Smooth muscle cell (in vitro differentiated cells): Measurements from ENCODE around the gene ZNF83. TPM values are rescaled to one million over a fixed set of nuclear protein-coding genes. Genes with fewer than 3 reads are reported as not detected.
"Not testable (repeated sequence)": the region's sequence is repeated elsewhere in the genome, so short reads cannot be mapped to it uniquely, and the experiment has no call there.

Experiments
- DNase-seq: peaks from one replicate; lab custom pipeline; 2025; ENCODE audit not compliant: unreplicated experiment; lab: John Stamatoyannopoulos, UW
- H2AFZ ChIP-seq: fragments of 200-600 bp; sonication (generic); 2 replicates; pipeline ENCODE4 v1.6.0; 2016; ENCODE audit warnings: antibody characterized with exemption, low read depth, mild to moderate bottlenecking
- H3F3A ChIP-seq: fragments of 200-600 bp; sonication (generic); 2 replicates; pipeline ENCODE4 v1.6.0; 2017; ENCODE audit warnings: antibody characterized with exemption, low read depth
- H3K27ac ChIP-seq: fragments of 200-600 bp; sonication (generic); 2 replicates; pipeline ENCODE4 v1.5.1; 2016; ENCODE audit warnings: low read depth, mild to moderate bottlenecking
- H3K27me3 ChIP-seq: fragments of 200-600 bp; sonication (generic); 2 replicates; pipeline ENCODE4 v1.6.1; 2016; ENCODE audit warnings: low read depth, mild to moderate bottlenecking
- H3K36me3 ChIP-seq: fragments of 200-600 bp; sonication (generic); 2 replicates; pipeline ENCODE4 v1.5.1; 2016; ENCODE audit warnings: low read depth
- H3K4me1 ChIP-seq: fragments of 200-600 bp; sonication (generic); 2 replicates; pipeline ENCODE4 v1.5.1; 2016; ENCODE audit warnings: low read depth
- H3K4me2 ChIP-seq: fragments of 200-600 bp; sonication (generic); 2 replicates; pipeline ENCODE4 v1.6.0; 2016; ENCODE audit warnings: mild to moderate bottlenecking
- H3K4me3 ChIP-seq: fragments of 200-600 bp; sonication (generic); 2 replicates; pipeline ENCODE4 v1.5.1; 2016; ENCODE audit warnings: mild to moderate bottlenecking
- H3K79me2 ChIP-seq: fragments of 200-600 bp; sonication (generic); 2 replicates; pipeline ENCODE4 v1.6.0; 2016; ENCODE audit warnings: low read depth, mild to moderate bottlenecking
- H3K9ac ChIP-seq: fragments of 200-600 bp; sonication (generic); 2 replicates; pipeline ENCODE4 v1.6.0; 2016; ENCODE audit warnings: low read depth
- H3K9me3 ChIP-seq: fragments of 200-600 bp; sonication (generic); replicated peaks from 2 replicates; pipeline ENCODE4 v1.5.1; 2016; ENCODE audit warnings: low read depth
- H4K20me1 ChIP-seq: fragments of 200-600 bp; sonication (generic); 2 replicates; pipeline ENCODE4 v1.6.0; 2016; ENCODE audit warnings: low read depth
- WGBS: methylation state at CpG from one replicate; pipeline ENCODE4 v1.1.7; 2016; ENCODE audit warnings: low lambda C conversion rate; 5-methylcytosine and 5-hydroxymethylcytosine counted together
- polyA plus RNA-seq: library from polyadenylated mRNA; unstranded; fragments of >200 nt; fragmentation: Nextera tagmentation; extraction: Ambion mirVana; gene quantifications from 2 replicates; pipeline ENCODE4 v1.2.1, GENCODE V29; 2016
- total RNA-seq: library from RNA; depleted of rRNA; stranded (reverse); fragments of >200 nt; gene quantifications from 2 replicates; pipeline ENCODE4 v1.2.3, GENCODE V29; 2014
- TF ChIP-seq, protein P1 (sequence below): fragments of 200-600 bp; sonication (generic); IDR thresholded peaks from 2 replicates; pipeline ENCODE4 v1.5.1; 2017; ENCODE audit warnings: borderline replicate concordance, mild to moderate bottlenecking, antibody characterized with exemption; ENCODE audit not compliant: insufficient read depth, poor library complexity, severe bottlenecking

ZNF83 gene
- total and polyA plus RNA-seq, 2 experiments from 2014 or later: 20.6 to 60.0 TPM

DNA sequence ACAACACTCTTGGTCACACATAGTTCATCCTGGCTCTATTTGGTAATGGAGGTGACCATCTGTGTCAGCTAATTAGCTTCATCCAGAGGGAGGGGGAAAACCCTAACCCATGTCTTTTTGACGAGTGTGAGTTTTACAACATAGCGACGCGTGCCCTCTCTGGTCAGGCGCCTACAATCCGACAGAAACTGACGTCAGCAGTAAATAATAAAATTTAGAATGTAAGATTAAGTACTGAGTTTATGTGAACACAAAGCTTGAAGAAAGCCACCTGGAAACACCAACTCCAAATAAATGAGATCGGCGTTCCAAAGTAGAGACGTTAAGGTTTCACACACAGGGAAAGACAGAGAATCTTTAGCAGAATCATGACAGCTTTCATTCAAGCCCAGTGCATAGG, 1.8 kb upstream of the ZNF83 start:
- TF ChIP-seq, protein P1, sequence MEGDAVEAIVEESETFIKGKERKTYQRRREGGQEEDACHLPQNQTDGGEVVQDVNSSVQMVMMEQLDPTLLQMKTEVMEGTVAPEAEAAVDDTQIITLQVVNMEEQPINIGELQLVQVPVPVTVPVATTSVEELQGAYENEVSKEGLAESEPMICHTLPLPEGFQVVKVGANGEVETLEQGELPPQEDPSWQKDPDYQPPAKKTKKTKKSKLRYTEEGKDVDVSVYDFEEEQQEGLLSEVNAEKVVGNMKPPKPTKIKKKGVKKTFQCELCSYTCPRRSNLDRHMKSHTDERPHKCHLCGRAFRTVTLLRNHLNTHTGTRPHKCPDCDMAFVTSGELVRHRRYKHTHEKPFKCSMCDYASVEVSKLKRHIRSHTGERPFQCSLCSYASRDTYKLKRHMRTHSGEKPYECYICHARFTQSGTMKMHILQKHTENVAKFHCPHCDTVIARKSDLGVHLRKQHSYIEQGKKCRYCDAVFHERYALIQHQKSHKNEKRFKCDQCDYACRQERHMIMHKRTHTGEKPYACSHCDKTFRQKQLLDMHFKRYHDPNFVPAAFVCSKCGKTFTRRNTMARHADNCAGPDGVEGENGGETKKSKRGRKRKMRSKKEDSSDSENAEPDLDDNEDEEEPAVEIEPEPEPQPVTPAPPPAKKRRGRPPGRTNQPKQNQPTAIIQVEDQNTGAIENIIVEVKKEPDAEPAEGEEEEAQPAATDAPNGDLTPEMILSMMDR: no peak
- Histone ChIP-seq H3K9me3 (no peaks in the 10 kb centered on the region), H3K4me3 (no peak overlapping the region), H2AFZ (no peak overlapping the region), H3K27ac (no peak overlapping the region), H3K36me3 (no peaks in the 10 kb centered on the region), H3K9ac (no peak overlapping the region), H3F3A (peaks cover 10% of the 10 kb centered on the region), H3K4me1 (no peaks in the 10 kb centered on the region), H3K27me3 (no peaks in the 10 kb centered on the region), H3K79me2 (peaks cover 4% of the 10 kb centered on the region), H3K4me2 (no peak overlapping the region), H4K20me1 (no peaks in the 10 kb centered on the region)
- DNase-seq: no peak
- WGBS: 96% methylated on average over 10 of the region's 10 CpGs

DNA sequence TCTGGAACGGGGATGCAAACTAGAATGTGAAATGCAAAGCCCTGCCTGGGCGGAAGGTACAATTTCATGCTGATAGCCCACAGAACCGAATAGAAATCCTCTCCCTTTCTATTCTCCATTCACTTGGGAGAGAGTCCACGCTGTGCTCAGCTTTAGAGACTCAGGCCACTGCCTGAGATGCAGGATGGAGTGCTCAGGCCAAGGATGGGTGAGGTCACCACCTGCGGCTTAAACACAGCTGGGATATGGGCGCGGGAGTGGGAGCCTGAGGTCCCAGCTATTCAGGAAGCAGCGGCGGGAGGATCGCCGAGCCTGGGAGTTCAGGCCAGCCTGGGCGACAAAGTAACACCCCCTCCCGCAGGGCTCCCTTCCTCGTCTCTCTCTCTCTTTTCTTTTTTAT, 446 bp upstream of the ZNF83 start:
- Histone ChIP-seq H2AFZ (no peak overlapping the region), H3K27ac (peak overlapping the region; percentile 99), H3K36me3 (no peaks in the 10 kb centered on the region), H3K9ac (peak overlapping the region; percentile 2), H3F3A (peaks cover 10% of the 10 kb centered on the region), H3K4me2 (peak overlapping the region; percentile 96), H4K20me1 (no peaks in the 10 kb centered on the region), H3K4me3 (peak overlapping the region; percentile 92), H3K9me3 (no peaks in the 10 kb centered on the region), H3K4me1 (no peaks in the 10 kb centered on the region), H3K27me3 (no peaks in the 10 kb centered on the region), H3K79me2 (peaks cover 7% of the 10 kb centered on the region)
- TF ChIP-seq, protein P1: no peak
- DNase-seq: no peak
- WGBS: 15% methylated on average over 14 of the region's 14 CpGs

DNA sequence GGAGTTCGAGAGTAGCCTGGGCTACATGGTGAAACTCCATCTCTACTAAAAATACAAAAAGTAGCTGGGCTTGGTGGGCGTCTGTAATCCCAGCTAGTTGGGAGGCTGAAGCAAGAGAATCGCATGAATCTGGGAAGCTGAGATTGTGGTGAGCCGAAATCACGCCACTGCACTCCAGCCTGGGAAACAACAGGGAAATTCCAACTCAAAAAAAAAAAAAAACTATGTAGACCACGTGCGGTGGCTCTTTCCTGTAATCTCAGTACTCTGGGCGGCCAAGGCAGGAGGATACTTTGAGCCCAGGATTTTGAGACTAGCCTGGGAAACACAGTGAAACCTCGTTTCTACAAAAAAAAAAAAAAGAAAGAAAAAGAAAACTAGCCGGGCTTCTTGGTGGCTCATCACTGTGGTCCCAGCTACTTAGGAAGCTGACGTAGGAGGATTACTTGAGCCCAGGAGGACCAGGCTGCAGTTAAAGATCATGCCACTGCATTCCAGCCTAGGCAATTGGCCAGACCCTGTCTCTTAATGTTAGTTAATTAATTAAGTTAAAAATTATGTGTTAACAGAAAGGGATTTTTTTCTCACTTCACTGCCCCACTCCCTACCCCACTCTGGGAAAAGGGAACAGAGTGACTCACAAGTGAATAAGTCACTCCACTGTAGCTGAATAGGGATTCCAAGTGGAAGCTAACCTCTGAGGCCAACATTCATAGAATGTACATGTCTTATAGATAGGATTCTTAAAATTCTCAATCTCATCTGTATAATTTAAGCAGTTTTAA, 2.2 kb downstream of the ZNF83 start:
- Histone ChIP-seq H4K20me1 (no peaks in the 10 kb centered on the region), H3K36me3 (no peaks in the 10 kb centered on the region), H3F3A (peaks cover 10% of the 10 kb centered on the region), H3K79me2 (peaks cover 11% of the 10 kb centered on the region), H3K4me1 (no peaks in the 10 kb centered on the region), H3K9me3 (no peaks in the 10 kb centered on the region), H3K27ac (peak overlapping the region; percentile 99), H3K4me3 (peak overlapping the region; percentile 11), H3K27me3 (no peaks in the 10 kb centered on the region), H3K4me2 (peak overlapping the region; percentile 96), H2AFZ (no peak overlapping the region), H3K9ac (peak overlapping the region; percentile 71)
- 25% methylated on average over 10 of the region's 11 CpGs for WGBS
- TF ChIP-seq, protein P1: no peak
- DNase-seq: no peak

DNA sequence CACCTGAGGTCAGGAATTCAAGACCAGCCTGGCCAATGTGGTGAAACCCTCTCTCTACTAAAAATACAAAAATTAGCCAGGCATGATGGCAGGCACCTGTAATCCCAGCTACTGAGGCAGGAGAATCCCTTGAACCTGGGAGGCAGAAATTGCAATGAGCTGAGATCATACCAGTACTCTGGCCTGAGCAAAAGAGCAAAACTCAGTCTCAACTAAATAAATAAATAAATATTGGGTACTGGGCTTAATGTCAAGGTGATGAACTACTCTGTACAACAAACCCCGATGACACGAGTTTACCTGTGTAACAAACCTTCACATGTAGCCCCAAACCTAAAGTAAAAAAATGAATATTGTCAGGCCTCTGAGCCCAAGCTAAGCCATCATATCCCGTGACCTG, 10.7 kb downstream of the ZNF83 start:
- H3K9ac ChIP-seq, H3K4me2 ChIP-seq, H3F3A ChIP-seq, H3K9me3 ChIP-seq, H3K4me1 ChIP-seq, DNase-seq, H2AFZ ChIP-seq, H3K4me3 ChIP-seq, H3K36me3 ChIP-seq, H3K27me3 ChIP-seq: not testable (repeated sequence)
- Histone ChIP-seq H3K79me2 (peaks cover 12% of the 10 kb centered on the region), H3K27ac (peak overlapping the region; percentile 5), H4K20me1 (peaks cover 48% of the 10 kb centered on the region)
- WGBS: 92% methylated on average over 3 of the region's 3 CpGs
